ENCODE measurements around the gene PAX9.

- TF ChIP-seq POLR2A (IDR thresholded peaks at IDR 0.05) (no peak), CTCF (IDR thresholded peaks at IDR 0.05) (no peak)
These were observed 4.8 kb upstream of the PAX9 start for GRCh38 chr14:36656687-36657398.

Data from uterus (tissue), 2 donors.